RWPE1 (cell line): ENCODE data around the gene PLEKHA7.
"Not testable (repeated sequence)": the region's sequence is repeated elsewhere in the genome, so short reads cannot be mapped to it uniquely, and the experiment has no call there.

Source experiments
- CTCF ChIA-PET: fragments of 350-600 bp; sonication (Branson Sonifier 250); formaldehyde crosslinking; extraction: SDS; loops from one replicate; lab custom pipeline; 2021; lab: Yijun Ruan, JAX
- POLR2A ChIA-PET: fragments of 400-600 bp; formaldehyde crosslinking; extraction: SDS; loops from one replicate; lab custom pipeline; 2020; ENCODE audit warnings: antibody characterized with exemption; ENCODE audit not compliant: low non-redundant PET; lab: Yijun Ruan, JAX
- DNase-seq: peaks from one replicate; pipeline ENCODE4 v3.0.0; 2012; ENCODE audit warnings: low spot score
- H3K27ac ChIP-seq: fragments of 450-650 bp; 2 replicates; pipeline ENCODE4 v1.5.1; 2017
- CTCF ChIP-seq: fragments of 450-650 bp; conservative IDR thresholded peaks from 2 replicates; pipeline ENCODE4 v1.5.1; 2017; ENCODE audit warnings: low read depth, mild to moderate bottlenecking

The PLEKHA7 gene

GRCh38 chr11:16909359-16910035, 104.7 kb downstream of the PLEKHA7 start:
- DNase-seq, result no peak
- CTCF ChIA-PET, result no interaction called here
- no peak for TF ChIP-seq CTCF

GRCh38 chr11:16905375-16905774, 108.8 kb downstream of the PLEKHA7 start:
- no peak overlapping the region for H3K27ac ChIP-seq
- no peak for DNase-seq
- ChIA-PET CTCF (interaction anchor here (0.8 to 1.3 kb wide), 3 partner anchors 11 to 117 kb away, joined by 3 to 6 read pairs (median 5); no protein-coding TSS in a partner anchor), POLR2A (no interaction called here)
- TF ChIP-seq CTCF, result no peak

More at GRCh38 chr11:16909359-16910035, 104.7 kb downstream of the PLEKHA7 start:
- H3K27ac ChIP-seq, result no peak overlapping the region
- POLR2A ChIA-PET, result no interaction called here

- POLR2A ChIA-PET, H3K27ac ChIP-seq, DNase-seq: not testable (repeated sequence)
- CTCF ChIA-PET, result interaction anchor here (1.3 kb wide), 1 partner anchor 117 kb away, joined by 6 read pairs; no protein-coding TSS in a partner anchor
Measured at GRCh38 chr11:16904761-16905160, 109.5 kb downstream of the PLEKHA7 start.

- no peak for TF ChIP-seq CTCF
- no peak for DNase-seq
- H3K27ac ChIP-seq, result no peak overlapping the region
- ChIA-PET CTCF (no interaction called here), POLR2A (no interaction called here)
Measured at GRCh38 chr11:16902781-16903378, 111.3 kb downstream of the PLEKHA7 start.

- no peak for TF ChIP-seq CTCF
- CTCF ChIA-PET, result no interaction called here
- POLR2A ChIA-PET, result no interaction called here
- peak; percentile 67 for DNase-seq
- no peak overlapping the region for H3K27ac ChIP-seq
Measured at GRCh38 chr11:16902182-16902581, 112.0 kb downstream of the PLEKHA7 start.

GRCh38 chr11:16900491-16900890, 113.7 kb downstream of the PLEKHA7 start:
- DNase-seq, result no peak
- no peak for TF ChIP-seq CTCF
- no peak overlapping the region for H3K27ac ChIP-seq
- ChIA-PET CTCF (no interaction called here), POLR2A (no interaction called here)

GRCh38 chr11:16899708-16900303, 114.4 kb downstream of the PLEKHA7 start:
- ChIA-PET CTCF (no interaction called here), POLR2A (no interaction called here)
- no peak for DNase-seq
- no peak overlapping the region for H3K27ac ChIP-seq
- TF ChIP-seq CTCF, result no peak
